K562 (cell line): Measurements from ENCODE around the gene CASD1. TPM values are rescaled to one million over a fixed set of nuclear protein-coding genes. Genes with fewer than 3 reads are reported as not detected.

ENCODE experiments used
- ATAC-seq: fragments of 200-7000 bp; cut with Tn5 transposase; 3 replicates; pipeline ENCODE4 v1.9.1; 2020; ENCODE audit warnings: moderate library complexity
- BruUV-seq: library from RNA; stranded (reverse); fragments of 400-500 nt; replicated peaks from 2 replicates; lab custom pipeline; 2021; lab: Mats Ljungman, UMichigan
- CTCF ChIA-PET: fragments of 300-600 bp; formaldehyde crosslinking; extraction: SDS; loops from one replicate; lab custom pipeline; 2021; ENCODE audit warnings: low intra/inter-chr PET ratio; lab: Yijun Ruan, JAX
- POLR2A ChIA-PET: fragments of 300-600, 350-650 bp; sonication (Branson Sonifier 250); formaldehyde crosslinking; extraction: SDS; loops from one replicate; lab custom pipeline; 2021; ENCODE audit warnings: antibody characterized with exemption, inconsistent platforms; lab: Yijun Ruan, JAX
- DNase-seq, 4 experiments: peaks; one replicate each; pipeline versions ENCODE4 v3.0.0 to v3.0.0-alpha.2; 2011 to 2018; ENCODE audit warnings: low spot score in 3 of 4, mixed read lengths in 3 of 4; ENCODE audit errors: extremely low read depth in 1 of 4
- FAIRE-seq: peaks from 2 replicates; lab custom pipeline; 2011; peaks lifted over from hg19 to GRCh38; lab: Jason Lieb, UNC
- H2AFZ ChIP-seq: 2 replicates; pipeline ENCODE4 v1.6.0; 2011; ENCODE audit warnings: low read depth, low read length, control low read depth, inconsistent platforms
- H3K27ac ChIP-seq: fragments of 200-600 bp; 3 replicates; pipeline ENCODE4 v1.8.0; 2011; ENCODE audit warnings: low read depth, mild to moderate bottlenecking, control low read depth, inconsistent platforms, low read length, moderate library complexity, mixed read lengths; ENCODE audit errors: extremely low read depth
- H3K27me3 ChIP-seq, 2 experiments: fragments of 300-600 bp in 1 of 2; 2 replicates in 1 of 2; 3 replicates in 1 of 2; pipeline versions ENCODE4 v1.6.0 to v1.8.0; 2011; ENCODE audit warnings: inconsistent platforms in 2 of 2, low read length in 2 of 2, mild to moderate bottlenecking in 1 of 2, mixed read lengths in 1 of 2, moderate library complexity in 1 of 2; ENCODE audit not compliant: control insufficient read depth in 2 of 2, insufficient read depth in 2 of 2
- H3K36me3 ChIP-seq: fragments of 300-600 bp; 3 replicates; pipeline ENCODE4 v1.8.0; 2011; ENCODE audit warnings: mild to moderate bottlenecking, low read length, inconsistent platforms; ENCODE audit not compliant: control insufficient read depth, insufficient read depth
- H3K4me1 ChIP-seq, 2 experiments: fragments of 200-600 bp in 1 of 2; replicated peaks in 1 of 2; 2 replicates in 1 of 2; 3 replicates in 1 of 2; pipeline versions ENCODE4 v1.5.1 to v1.8.0; 2011; ENCODE audit warnings: inconsistent platforms in 2 of 2, low read length in 2 of 2, mild to moderate bottlenecking in 1 of 2, mixed read lengths in 1 of 2, moderate library complexity in 1 of 2; ENCODE audit not compliant: control insufficient read depth in 2 of 2, insufficient read depth in 2 of 2
- H3K4me2 ChIP-seq: 2 replicates; pipeline ENCODE4 v1.6.1; 2011; ENCODE audit warnings: low read length, control low read depth, inconsistent platforms, mixed read lengths; ENCODE audit not compliant: insufficient read depth
- H3K4me3 ChIP-seq: fragments of 200-600 bp; sonication (generic), shearing (Covaris generic); 2 replicates; pipeline ENCODE4 v1.5.1; 2016; ENCODE audit warnings: control low read depth, inconsistent platforms
- H3K79me2 ChIP-seq: fragments of 200-600 bp; 3 replicates; pipeline ENCODE4 v1.8.0; 2011; ENCODE audit warnings: low read length, inconsistent platforms; ENCODE audit not compliant: control insufficient read depth, insufficient read depth
- H3K9ac ChIP-seq, 2 experiments: 2 replicates each; pipeline versions ENCODE4 v1.6.0 to v1.6.1; 2011; ENCODE audit warnings: low read depth in 2 of 2, low read length in 2 of 2, control low read depth in 1 of 2, inconsistent platforms in 1 of 2, mild to moderate bottlenecking in 1 of 2, mixed read lengths in 1 of 2; ENCODE audit not compliant: insufficient read depth in 1 of 2
- H3K9me1 ChIP-seq: one replicate; pipeline ENCODE4 v1.6.0; 2011; ENCODE audit warnings: inconsistent platforms, mild to moderate bottlenecking, low read length, moderate library complexity; ENCODE audit not compliant: control insufficient read depth, insufficient read depth
- H3K9me3 ChIP-seq: replicated peaks from 2 replicates; pipeline ENCODE4 v1.5.1; 2011; ENCODE audit warnings: low read depth, low read length, inconsistent platforms; ENCODE audit not compliant: control insufficient read depth, insufficient read depth
- H4K20me1 ChIP-seq: replicated peaks from 2 replicates; pipeline ENCODE4 v1.6.1; 2011; ENCODE audit warnings: low read length, inconsistent platforms, mixed read lengths; ENCODE audit not compliant: control insufficient read depth, insufficient read depth
- CBX3 ChIP-seq, 2 experiments: IDR thresholded peaks; 1 replicate in 1 of 2; 2 replicates in 1 of 2; pipeline ENCODE4 v1.6.1; 2012; ENCODE audit warnings: inconsistent platforms in 2 of 2, low read length in 2 of 2, borderline replicate concordance in 1 of 2, control low read depth in 1 of 2
- MYC ChIP-seq, 2 experiments: fragments of 250-450 bp in 1 of 2; sonication (Bioruptor Pico) in 1 of 2; IDR thresholded peaks; 2 replicates each; pipeline versions ENCODE4 v1.5.1 to v1.6.1; 2012 to 2021; ENCODE audit warnings: low read depth in 2 of 2, borderline replicate concordance in 1 of 2, improper control_type of control experiment in 1 of 2, low read length in 1 of 2, mild to moderate bottlenecking in 1 of 2, moderate library complexity in 1 of 2
- PHB ChIP-seq: fragments of 250-450 bp; sonication (Bioruptor Pico); IDR thresholded peaks from 2 replicates; pipeline ENCODE4 v1.5.0; 2021
- PHB2 ChIP-seq: fragments of 450-650 bp; IDR thresholded peaks from 2 replicates; pipeline ENCODE4 v1.6.1; 2017; ENCODE audit warnings: low read depth
- TCFL5 ChIP-seq: fragments of 250-450 bp; sonication (Bioruptor Pico); conservative IDR thresholded peaks from 2 replicates; pipeline ENCODE4 v1.6.1; 2021; ENCODE audit warnings: mild to moderate bottlenecking, moderate library complexity, matching md5 sums
- ZNF174 ChIP-seq: fragments of 250-450 bp; sonication (Bioruptor Pico); IDR thresholded peaks from 2 replicates; pipeline ENCODE4 v1.4.0; 2020; ENCODE audit warnings: mild to moderate bottlenecking
- ZNF584 ChIP-seq: fragments of 200-800 bp; sonication (Bioruptor generic); IDR thresholded peaks from 2 replicates; pipeline ENCODE4 v1.6.1; 2016; ENCODE audit warnings: low read depth, mild to moderate bottlenecking, missing genetic modification characterization, missing compliant biosample characterization
- WGBS: fragments of 100-300 bp; shearing (Covaris generic); methylation state at CpG from one replicate; pipeline ENCODE4 v1.1.6; 2016; ENCODE audit warnings: low coverage, mixed read lengths; ENCODE audit not compliant: insufficient coverage; ENCODE audit errors: missing lambda C conversion rate; 5-methylcytosine and 5-hydroxymethylcytosine counted together
- in situ Hi-C: fragments of 300-500 bp; cut with MboI; formaldehyde crosslinking; loops from 4 replicates; pipeline ENCODE4 v1.15.0; 2018; ENCODE audit warnings: inconsistent platforms, mixed read lengths
- intact Hi-C: fragments of 100-400 bp; cut with micrococcal nuclease; formaldehyde crosslinking; loops from 2 replicates; pipeline ENCODE4 v1.14.2; 2022
- polyA plus RNA-seq, 8 experiments: library from polyadenylated mRNA; depleted of rRNA in 4 of 8; stranded (reverse) in 5 of 8; unstranded in 3 of 8; fragments of >200 nt; fragmentation: Nextera tagmentation in 2 of 8; fragmentation: Illumina TruSeq in 1 of 8; extraction: Ambion mirVana in 2 of 8; extraction: Trizol in 1 of 8; gene quantifications; 2 replicates each; pipeline versions ENCODE4 v1.2.1 to v1.2.3, GENCODE V29; 2011 to 2014; ENCODE audit warnings: inconsistent platforms in 1 of 8, missing spikeins in 1 of 8
- total RNA-seq, 7 experiments: library from RNA; depleted of rRNA in 6 of 7; stranded (reverse); fragments of >200 nt in 6 of 7; fragmentation: Illumina TruSeq in 2 of 7; extraction: Trizol in 2 of 7; gene quantifications; 2 replicates each; pipeline versions ENCODE4 v1.2.1 to v1.2.3, GENCODE V29; 2011 to 2021; ENCODE audit warnings: low replicate concordance in 1 of 7
- TF ChIP-seq, protein P1 (sequence below): fragments of 250-450 bp; sonication (Bioruptor Pico); IDR thresholded peaks from 2 replicates; pipeline ENCODE4 v1.5.0; 2020; ENCODE audit warnings: mild to moderate bottlenecking, borderline replicate concordance
- TF ChIP-seq, protein P2 (sequence below): fragments of 250-450 bp; sonication (Bioruptor Pico); IDR thresholded peaks from 2 replicates; pipeline ENCODE4 v1.6.1; 2021; ENCODE audit warnings: mild to moderate bottlenecking
- TF ChIP-seq, protein P3 (sequence below): fragments of 200-800 bp; sonication (Bioruptor generic); IDR thresholded peaks from 2 replicates; pipeline ENCODE4 v1.6.1; 2017; ENCODE audit warnings: missing genetic modification characterization, missing compliant biosample characterization
- TF ChIP-seq, protein P4 (sequence below): fragments of 250-450 bp; sonication (Bioruptor Pico); IDR thresholded peaks from 2 replicates; pipeline ENCODE4 v1.8.0; 2021; ENCODE audit warnings: mild to moderate bottlenecking, moderate library complexity

CASD1 gene
- total and polyA plus RNA-seq, 9 of the 15 experiments (the other 6 are each of a cell fraction or from before 2014, with no cell fraction given) = 1.2 to 8.2 (median 4.8) TPM

DNA sequence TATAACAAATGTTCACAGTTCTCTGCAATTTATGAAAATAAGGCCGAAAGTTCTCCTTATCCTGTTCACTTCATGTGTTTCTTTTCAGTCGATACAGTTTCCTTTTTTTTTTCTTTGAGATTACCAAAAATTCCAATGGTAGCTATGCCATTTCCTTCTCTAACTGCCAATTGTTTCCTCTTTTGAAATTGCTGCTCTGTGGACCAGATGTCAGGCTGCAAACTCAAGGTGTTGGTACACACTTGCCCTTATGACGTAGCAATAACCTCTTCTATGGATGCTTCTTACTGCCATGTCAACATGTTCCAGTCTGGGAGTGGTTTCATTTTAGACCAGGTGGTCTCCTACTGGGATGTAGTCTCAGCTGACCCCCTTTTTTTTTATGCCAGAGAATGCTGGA lies 52.9 kb downstream of the CASD1 start:
- no peak overlapping the region for H3K4me2 ChIP-seq
- no peak overlapping the region for H2AFZ ChIP-seq
- no peaks in the 10 kb centered on the region for H3K36me3 ChIP-seq
- H3K4me3 ChIP-seq = no peak overlapping the region
- no peak overlapping the region for H3K9ac ChIP-seq
- no peak overlapping the region for H3K27ac ChIP-seq
- no peaks in the 10 kb centered on the region for H3K27me3 ChIP-seq
- ATAC-seq (no peak), FAIRE-seq (no peak), DNase-seq (no peak)
- H4K20me1 ChIP-seq = no peaks in the 10 kb centered on the region
- in situ Hi-C loops = no loop called here
- WGBS = 0% methylated on average over 3 of the region's 3 CpGs
- H3K4me1 ChIP-seq = no peaks in the 10 kb centered on the region
- intact Hi-C loops = no loop called here
- ChIA-PET CTCF (no interaction called here), POLR2A (no interaction called here)
- no peaks in the 10 kb centered on the region for H3K9me3 ChIP-seq
- no TSS peak for BruUV-seq
- TF ChIP-seq PHB (CRISPR knock-in tag) (no peak), ZNF174 (CRISPR knock-in tag) (no peak), MYC (IDR thresholded peaks at IDR 0.05; ENCODE audit: low read depth, low read length) (no peak), MYC (CRISPR knock-in tag; IDR thresholded peaks at IDR 0.05; ENCODE audit: borderline replicate concordance, low read depth) (no peak), TCFL5 (CRISPR knock-in tag) (no peak), CBX3 (IDR thresholded peaks at IDR 0.05; ENCODE audit: borderline replicate concordance in 1 of 2, low read length in 2 of 2) (no peak), PHB2 (no peak), ZNF584 (CRISPR knock-in tag) (no peak)
- TF ChIP-seq, protein P1, sequence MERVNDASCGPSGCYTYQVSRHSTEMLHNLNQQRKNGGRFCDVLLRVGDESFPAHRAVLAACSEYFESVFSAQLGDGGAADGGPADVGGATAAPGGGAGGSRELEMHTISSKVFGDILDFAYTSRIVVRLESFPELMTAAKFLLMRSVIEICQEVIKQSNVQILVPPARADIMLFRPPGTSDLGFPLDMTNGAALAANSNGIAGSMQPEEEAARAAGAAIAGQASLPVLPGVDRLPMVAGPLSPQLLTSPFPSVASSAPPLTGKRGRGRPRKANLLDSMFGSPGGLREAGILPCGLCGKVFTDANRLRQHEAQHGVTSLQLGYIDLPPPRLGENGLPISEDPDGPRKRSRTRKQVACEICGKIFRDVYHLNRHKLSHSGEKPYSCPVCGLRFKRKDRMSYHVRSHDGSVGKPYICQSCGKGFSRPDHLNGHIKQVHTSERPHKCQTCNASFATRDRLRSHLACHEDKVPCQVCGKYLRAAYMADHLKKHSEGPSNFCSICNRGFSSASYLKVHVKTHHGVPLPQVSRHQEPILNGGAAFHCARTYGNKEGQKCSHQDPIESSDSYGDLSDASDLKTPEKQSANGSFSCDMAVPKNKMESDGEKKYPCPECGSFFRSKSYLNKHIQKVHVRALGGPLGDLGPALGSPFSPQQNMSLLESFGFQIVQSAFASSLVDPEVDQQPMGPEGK = no peak
- TF ChIP-seq, protein P2, sequence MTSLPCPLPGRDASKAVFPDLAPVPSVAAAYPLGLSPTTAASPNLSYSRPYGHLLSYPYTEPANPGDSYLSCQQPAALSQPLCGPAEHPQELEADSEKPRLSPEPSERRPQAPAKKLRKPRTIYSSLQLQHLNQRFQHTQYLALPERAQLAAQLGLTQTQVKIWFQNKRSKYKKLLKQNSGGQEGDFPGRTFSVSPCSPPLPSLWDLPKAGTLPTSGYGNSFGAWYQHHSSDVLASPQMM (CRISPR knock-in tag) = no peak
- TF ChIP-seq, protein P3, sequence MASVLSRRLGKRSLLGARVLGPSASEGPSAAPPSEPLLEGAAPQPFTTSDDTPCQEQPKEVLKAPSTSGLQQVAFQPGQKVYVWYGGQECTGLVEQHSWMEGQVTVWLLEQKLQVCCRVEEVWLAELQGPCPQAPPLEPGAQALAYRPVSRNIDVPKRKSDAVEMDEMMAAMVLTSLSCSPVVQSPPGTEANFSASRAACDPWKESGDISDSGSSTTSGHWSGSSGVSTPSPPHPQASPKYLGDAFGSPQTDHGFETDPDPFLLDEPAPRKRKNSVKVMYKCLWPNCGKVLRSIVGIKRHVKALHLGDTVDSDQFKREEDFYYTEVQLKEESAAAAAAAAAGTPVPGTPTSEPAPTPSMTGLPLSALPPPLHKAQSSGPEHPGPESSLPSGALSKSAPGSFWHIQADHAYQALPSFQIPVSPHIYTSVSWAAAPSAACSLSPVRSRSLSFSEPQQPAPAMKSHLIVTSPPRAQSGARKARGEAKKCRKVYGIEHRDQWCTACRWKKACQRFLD (CRISPR knock-in tag) = no peak
- TF ChIP-seq, protein P4, sequence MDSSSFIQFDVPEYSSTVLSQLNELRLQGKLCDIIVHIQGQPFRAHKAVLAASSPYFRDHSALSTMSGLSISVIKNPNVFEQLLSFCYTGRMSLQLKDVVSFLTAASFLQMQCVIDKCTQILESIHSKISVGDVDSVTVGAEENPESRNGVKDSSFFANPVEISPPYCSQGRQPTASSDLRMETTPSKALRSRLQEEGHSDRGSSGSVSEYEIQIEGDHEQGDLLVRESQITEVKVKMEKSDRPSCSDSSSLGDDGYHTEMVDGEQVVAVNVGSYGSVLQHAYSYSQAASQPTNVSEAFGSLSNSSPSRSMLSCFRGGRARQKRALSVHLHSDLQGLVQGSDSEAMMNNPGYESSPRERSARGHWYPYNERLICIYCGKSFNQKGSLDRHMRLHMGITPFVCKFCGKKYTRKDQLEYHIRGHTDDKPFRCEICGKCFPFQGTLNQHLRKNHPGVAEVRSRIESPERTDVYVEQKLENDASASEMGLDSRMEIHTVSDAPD (CRISPR knock-in tag) = no peak
- H3K79me2 ChIP-seq = no peaks in the 10 kb centered on the region
- no peaks in the 10 kb centered on the region for H3K9me1 ChIP-seq
